HCT116 (cell line): ENCODE data around the gene PCTP.

Source experiments
- ATF3 ChIP-seq: IDR thresholded peaks from 2 replicates; pipeline ENCODE4 v1.6.1; 2012
- CEBPB ChIP-seq: IDR thresholded peaks from 2 replicates; pipeline ENCODE4 v1.6.1; 2012; ENCODE audit warnings: low read depth
- CTCF ChIP-seq, 3 experiments: fragments of 200-600 bp in 1 of 3; sonication (generic) in 1 of 3; IDR thresholded peaks in 2 of 3; conservative IDR thresholded peaks in 1 of 3; 2 replicates each; pipeline ENCODE4 v1.5.1; 2012 to 2017; ENCODE audit warnings: low read depth in 2 of 3, low read length in 2 of 3, antibody characterized with exemption in 1 of 3, borderline replicate concordance in 1 of 3, control low read depth in 1 of 3, mild to moderate bottlenecking in 1 of 3, mixed read lengths in 1 of 3, mixed run types in 1 of 3, moderate library complexity in 1 of 3; ENCODE audit not compliant: insufficient read depth in 1 of 3
- ELF1 ChIP-seq: IDR thresholded peaks from 2 replicates; pipeline ENCODE4 v1.6.1; 2012; ENCODE audit warnings: low read depth, borderline replicate concordance
- EZH2phosphoT487 ChIP-seq: fragments of 200-600 bp; IDR thresholded peaks from 2 replicates; pipeline ENCODE4 v1.6.1; 2018; ENCODE audit warnings: antibody characterized with exemption, borderline replicate concordance
- FOSL1 ChIP-seq: IDR thresholded peaks from 2 replicates; pipeline ENCODE4 v1.6.1; 2012; ENCODE audit warnings: low read depth
- POLR2A ChIP-seq: IDR thresholded peaks from 2 replicates; pipeline ENCODE4 v1.7.0; 2011; ENCODE audit warnings: borderline replicate concordance; ENCODE audit not compliant: insufficient read depth, insufficient read length; ENCODE audit errors: extremely low read depth
- POLR2AphosphoS5 ChIP-seq: IDR thresholded peaks from 2 replicates; pipeline ENCODE4 v1.6.1; 2011; ENCODE audit warnings: mild to moderate bottlenecking, low read depth, low read length, moderate library complexity
- ZNF274 ChIP-seq: fragments of 200-500 bp; sonication (Bioruptor generic); IDR thresholded peaks from 2 replicates; pipeline ENCODE4 v1.6.1; 2014; ENCODE audit warnings: mild to moderate bottlenecking, low read depth, low read length, inconsistent platforms

- no peak for TF ChIP-seq CTCF (IDR thresholded peaks at IDR 0.05 in 2 of 3, conservative IDR thresholded peaks at IDR 0.05 in 1 of 3; ENCODE audit: borderline replicate concordance in 1 of 3, insufficient read depth in 1 of 3, low read depth in 2 of 3, low read length in 2 of 3)
- no peak for TF ChIP-seq ZNF274
- no peak for TF ChIP-seq EZH2phosphoT487
- TF ChIP-seq POLR2A: no peak
- TF ChIP-seq FOSL1: no peak
- no peak for TF ChIP-seq CEBPB
- no peak for TF ChIP-seq ATF3
- no peak for TF ChIP-seq POLR2AphosphoS5
- no peak for TF ChIP-seq ELF1
Observed at GRCh38 chr17:55710829-55711496, 39.9 kb upstream of the PCTP start.
